Vagina (tissue), 2 donors: ENCODE results near the gene RASAL2.

Experiments used
- POLR2A ChIP-seq, 2 donors: fragments of 450-650 bp; IDR thresholded peaks; one replicate each; pipeline ENCODE4 v1.6.1; 2017; ENCODE audit warnings: antibody characterized with exemption in 2 of 2, mild to moderate bottlenecking in 2 of 2, moderate library complexity in 2 of 2
- TF ChIP-seq, protein P1 (sequence below), 3 experiments: fragments of 450-650 bp in 2 of 3; fragments of 200-600 bp in 1 of 3; sonication (generic) in 1 of 3; IDR thresholded peaks; one replicate each; pipeline ENCODE4 v1.5.1; 2017 to 2019; ENCODE audit warnings: antibody characterized with exemption in 3 of 3, mild to moderate bottlenecking in 2 of 3, moderate library complexity in 2 of 3

DNA sequence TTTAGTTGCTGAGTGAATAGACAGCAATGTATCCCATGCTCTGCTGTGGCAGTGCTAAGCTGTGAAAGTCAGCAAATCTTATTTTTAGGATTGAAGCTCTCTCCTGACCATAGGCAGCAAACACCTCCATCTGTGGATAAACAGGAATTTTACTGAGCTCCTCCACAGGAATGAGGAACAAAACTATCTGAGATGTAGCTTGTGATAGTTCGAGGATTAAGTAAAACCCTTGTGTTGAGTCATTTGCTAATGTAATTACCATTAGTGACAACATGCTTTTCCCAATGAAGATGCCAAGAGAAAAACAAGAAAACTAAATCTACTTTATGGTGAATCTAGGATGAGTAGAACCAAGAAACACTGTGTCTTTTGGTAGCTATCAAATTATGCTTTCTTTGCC lies 280.1 kb downstream of the RASAL2 start:
- TF ChIP-seq, protein P1, sequence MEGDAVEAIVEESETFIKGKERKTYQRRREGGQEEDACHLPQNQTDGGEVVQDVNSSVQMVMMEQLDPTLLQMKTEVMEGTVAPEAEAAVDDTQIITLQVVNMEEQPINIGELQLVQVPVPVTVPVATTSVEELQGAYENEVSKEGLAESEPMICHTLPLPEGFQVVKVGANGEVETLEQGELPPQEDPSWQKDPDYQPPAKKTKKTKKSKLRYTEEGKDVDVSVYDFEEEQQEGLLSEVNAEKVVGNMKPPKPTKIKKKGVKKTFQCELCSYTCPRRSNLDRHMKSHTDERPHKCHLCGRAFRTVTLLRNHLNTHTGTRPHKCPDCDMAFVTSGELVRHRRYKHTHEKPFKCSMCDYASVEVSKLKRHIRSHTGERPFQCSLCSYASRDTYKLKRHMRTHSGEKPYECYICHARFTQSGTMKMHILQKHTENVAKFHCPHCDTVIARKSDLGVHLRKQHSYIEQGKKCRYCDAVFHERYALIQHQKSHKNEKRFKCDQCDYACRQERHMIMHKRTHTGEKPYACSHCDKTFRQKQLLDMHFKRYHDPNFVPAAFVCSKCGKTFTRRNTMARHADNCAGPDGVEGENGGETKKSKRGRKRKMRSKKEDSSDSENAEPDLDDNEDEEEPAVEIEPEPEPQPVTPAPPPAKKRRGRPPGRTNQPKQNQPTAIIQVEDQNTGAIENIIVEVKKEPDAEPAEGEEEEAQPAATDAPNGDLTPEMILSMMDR (IDR thresholded peaks at IDR 0.05), result no peak
- no peak for TF ChIP-seq POLR2A (IDR thresholded peaks at IDR 0.05)
